Measurements from ENCODE around the gene TMC4.

TMC4 gene

DNA sequence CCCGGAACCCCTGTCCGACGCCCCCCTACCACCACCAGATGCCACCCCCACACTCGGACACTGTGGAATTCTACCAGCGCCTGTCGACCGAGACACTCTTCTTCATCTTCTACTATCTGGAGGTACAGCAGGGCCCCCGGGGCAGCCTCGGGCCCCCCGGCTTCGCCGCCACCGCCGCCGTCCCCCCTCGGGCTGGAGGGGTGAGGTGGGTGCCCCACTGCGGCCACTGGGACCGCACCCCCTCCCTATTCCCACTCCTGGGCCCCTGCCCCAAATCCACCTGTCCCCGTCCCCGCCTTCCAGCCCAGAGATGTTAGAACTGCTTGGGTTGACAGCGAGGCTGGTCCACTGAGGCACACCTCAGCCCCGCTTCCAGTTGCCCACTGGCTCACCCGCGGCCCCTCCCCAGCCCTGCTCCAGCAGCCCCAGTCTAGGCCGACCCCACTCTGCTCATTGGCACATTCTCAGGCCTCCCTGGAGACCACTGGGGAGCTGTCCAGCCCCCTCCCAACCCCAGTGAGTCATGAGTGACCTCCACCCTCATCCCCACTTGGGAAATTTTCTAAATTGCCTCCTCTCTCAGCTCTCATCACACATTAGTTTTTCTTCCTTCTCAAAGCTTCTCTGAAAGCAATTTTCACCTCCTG is 20.0 kb downstream of the TMC4 start:
- no peak for DNase-seq

- DNase-seq: no peak
Observed at GRCh38 chr19:54152267-54152666, 20.7 kb downstream of the TMC4 start.

DNA sequence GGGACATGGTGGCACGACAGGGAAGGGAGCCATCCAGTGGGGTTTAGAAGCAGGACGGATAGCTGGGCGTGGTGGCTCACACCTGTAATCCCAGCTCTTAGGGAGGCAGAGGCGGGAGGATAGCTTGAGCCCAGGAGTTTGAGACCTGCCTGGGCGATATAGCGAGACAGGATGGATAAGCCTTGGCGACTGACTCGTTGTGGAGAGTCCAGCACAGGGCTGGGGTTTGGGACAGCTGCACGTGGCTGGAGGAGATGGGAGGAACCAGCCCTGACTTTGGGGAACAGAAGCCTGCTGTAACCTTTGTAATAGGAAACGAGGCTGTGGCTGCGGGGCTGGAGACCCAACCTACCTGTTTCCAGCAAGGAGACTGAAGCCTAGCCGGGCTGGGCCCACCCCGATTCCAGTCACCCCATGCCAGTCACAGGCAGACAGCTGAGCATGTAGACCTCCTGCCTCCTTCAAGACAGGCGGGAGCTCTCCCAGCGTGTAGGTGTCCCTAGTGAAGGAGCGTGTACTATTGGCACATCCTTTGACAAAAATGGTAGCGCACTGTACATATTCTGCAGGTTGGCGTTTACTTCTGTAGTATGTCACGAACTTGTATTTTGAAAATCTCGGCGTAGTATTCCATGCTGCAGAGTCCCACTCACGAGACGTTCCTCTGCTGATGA is 21.5 kb downstream of the TMC4 start:
- no peak for DNase-seq

DNA sequence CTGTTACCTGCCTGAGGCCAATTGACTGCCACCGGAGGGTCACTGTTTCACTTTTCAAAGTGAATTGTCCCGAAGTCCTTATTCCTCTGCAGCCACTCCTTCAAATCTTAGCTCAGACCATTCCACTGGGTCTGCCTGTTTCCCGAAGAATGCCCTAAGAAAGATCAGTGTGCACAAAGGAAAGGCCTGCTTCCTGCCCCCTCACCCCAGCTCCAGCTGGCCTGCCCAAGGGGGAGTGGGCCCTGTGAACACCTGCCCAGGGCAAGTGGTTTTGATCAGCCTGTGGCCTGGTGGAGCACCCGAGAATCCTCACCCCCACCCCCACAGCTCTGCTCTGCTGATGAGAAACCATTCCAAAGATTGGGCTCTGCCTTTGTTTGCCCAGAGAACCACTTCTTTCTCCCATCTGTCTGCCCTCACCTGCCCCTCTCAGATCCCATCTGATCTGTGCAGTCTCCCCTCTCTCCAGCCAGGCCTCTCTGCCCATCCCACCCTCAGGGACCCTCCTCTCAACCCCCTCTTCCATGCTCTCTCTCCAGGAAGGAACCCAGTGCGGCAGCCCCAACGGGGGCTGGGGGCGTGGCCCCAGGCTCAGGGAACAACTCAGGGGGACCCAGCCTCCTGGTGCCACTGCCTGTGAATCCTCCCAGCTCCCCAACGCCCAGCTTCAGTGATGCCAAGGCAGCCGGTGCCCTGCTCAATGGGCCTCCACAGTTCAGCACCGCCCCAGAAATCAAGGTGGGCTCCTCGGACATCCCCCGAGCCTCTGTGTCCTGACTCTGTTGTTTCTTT is 23.7 kb downstream of the TMC4 start:
- no peak for DNase-seq

- no peak for DNase-seq
Observed at GRCh38 chr19:54148158-54148557, 24.8 kb downstream of the TMC4 start.

DNA sequence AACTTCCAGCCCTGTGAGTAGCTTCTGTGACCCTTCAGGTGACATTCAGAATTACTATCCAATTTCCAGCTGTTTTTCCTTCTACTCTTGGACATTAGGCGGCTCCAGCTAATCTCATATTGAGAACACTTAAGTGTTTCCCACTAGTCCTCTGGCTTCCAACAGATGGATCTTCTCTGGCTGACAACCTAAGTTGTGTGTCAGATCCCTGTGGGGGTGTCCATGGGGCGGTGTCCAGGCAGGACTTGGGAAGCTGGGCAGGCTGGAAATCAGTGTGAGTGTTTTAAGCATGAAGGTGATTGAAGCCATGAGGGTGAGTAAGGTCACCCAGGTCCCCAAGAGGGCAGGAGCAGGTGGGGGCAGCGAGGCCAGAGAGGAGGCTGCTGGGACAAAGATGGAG is 25.3 kb downstream of the TMC4 start:
- DNase-seq: no peak

GRCh38 chr19:54145541-54146158 is 27.3 kb downstream of the TMC4 start:
- no peak for DNase-seq

DNA sequence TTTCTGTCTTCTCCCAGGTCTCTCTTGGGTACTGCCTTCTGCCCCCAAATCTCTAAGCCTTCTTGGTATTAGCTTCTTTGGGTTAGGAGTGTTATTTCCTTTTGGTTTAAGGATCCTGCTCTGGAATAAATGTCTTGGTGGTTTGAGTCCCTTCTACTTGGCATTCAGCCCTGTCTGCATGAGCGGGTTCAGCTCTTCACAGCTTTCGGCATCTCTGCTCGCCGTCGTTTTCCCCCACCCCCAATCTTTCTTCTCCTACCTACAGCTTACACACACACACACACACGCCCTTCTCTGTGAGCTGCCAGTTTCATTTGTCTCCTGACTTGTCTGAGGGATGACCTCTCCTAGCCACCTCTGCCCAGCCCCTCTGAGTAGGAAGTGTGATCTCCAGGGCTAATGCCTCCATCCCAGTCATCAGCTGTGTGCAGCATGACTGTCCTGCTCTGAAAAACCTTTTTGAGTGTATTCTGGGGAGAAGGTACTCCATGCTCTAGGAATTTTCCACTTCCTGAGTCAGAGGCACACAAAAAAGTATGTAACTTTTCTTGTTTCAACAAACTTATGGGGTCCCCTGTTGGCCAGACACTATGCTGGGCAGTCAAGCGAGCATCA is 30.7 kb downstream of the TMC4 start:
- no peak for DNase-seq

DNA sequence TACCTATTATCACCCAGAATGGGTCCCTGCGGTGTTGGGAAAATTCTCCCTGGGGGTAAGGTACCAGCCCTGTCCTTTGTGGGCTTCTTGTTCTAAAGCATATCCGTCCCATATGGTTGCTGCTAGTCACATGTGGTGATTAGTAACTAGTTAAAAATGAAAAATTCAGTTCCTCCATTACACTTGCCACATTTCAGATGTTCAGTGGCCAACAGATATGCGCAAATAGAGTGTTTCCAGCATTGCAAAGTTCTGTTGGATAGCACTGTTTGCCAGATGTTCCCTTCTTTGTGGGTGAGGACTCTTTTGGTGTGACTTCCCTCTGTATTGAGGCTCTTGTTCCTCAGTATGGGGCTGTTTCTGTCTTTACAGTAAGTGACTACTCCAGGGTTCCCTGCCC is 31.6 kb downstream of the TMC4 start:
- DNase-seq: no peak

DNA sequence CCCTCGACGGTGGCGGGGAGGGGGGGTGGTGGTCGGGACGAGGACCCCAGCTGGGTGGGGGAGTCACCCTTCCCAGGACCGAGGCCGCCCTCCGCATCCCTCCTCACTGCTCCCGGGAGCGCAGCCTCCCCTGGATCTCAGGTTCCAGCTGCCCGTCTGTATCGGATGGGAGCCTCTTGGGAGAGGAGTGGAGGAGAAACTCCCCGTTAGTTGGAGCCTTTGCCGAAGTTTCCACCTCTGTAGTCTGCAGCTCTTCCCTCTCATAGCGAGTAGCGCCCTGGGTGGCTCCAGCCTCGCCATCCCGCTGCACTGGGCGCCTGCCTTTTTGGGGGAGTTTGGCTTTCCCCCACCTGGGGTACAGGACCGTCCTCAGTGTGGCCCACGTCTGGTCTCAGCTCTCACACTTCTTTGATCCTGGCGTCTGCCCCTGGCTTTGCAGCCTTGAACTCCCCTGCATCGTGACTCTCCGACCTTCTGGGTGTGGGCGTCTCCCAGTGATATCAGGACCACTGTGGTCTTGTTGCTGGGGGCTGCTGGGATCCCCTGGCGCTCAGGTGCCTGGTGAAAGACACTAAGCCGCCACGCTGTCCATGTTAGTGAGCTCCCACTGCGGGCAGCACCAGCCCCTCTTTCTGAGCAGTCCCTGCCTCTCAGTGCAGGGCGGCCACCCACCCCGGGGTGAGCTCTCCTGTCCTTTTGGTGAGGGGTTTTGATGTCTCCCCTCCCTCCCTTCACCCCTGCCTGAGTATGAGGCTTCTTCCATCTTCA is 34.3 kb downstream of the TMC4 start:
- no peak for DNase-seq

GRCh38 chr19:54137699-54138488 is 35.1 kb downstream of the TMC4 start, which contains the start of gene CNOT3:
Gene CNOT3 (plus strand): TSS chr19:54137762. CDS start chr19:54142979, 5,217 bp downstream.
- DNase-seq: no peak

GRCh38 chr19:54136864-54137698 is 35.9 kb downstream of the TMC4 start:
- DNase-seq: peak; percentile 100

DNA sequence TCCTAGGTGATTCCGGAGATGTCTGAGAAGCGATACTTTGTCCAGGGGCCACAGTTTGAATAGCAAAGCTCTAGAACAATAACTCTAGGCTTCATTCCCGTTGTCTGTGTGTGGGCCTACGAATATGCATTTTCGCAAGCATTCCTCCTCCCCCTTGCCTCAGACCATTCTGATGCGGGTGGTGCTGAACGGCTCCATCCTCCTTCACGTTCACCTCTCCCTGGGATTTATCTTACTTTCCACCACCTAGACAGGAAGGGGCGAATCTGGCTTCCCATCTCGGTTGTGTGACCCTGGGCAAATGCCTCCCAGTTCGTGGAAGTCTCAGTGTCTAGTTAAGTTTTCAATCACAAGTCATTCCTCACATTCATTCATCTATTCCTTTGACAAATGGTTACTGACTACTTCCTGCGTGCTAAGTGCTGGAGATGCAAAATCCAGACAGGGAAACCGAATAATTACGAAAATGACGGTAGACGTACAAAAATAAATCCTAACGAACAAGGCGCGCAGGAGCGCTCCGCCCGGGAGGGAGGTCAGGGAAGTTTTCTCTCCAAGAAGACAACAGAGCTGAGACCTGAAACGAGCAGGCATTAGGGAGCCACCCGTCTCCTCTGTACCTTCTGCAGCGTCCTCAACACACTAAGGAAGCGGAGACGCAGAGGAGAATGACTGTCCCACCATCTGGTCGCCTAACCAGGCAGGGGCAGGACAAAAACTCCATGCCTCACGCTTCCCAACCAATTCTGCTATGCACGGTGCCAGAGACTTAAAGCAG is 36.7 kb downstream of the TMC4 start:
- no peak for DNase-seq

DNA sequence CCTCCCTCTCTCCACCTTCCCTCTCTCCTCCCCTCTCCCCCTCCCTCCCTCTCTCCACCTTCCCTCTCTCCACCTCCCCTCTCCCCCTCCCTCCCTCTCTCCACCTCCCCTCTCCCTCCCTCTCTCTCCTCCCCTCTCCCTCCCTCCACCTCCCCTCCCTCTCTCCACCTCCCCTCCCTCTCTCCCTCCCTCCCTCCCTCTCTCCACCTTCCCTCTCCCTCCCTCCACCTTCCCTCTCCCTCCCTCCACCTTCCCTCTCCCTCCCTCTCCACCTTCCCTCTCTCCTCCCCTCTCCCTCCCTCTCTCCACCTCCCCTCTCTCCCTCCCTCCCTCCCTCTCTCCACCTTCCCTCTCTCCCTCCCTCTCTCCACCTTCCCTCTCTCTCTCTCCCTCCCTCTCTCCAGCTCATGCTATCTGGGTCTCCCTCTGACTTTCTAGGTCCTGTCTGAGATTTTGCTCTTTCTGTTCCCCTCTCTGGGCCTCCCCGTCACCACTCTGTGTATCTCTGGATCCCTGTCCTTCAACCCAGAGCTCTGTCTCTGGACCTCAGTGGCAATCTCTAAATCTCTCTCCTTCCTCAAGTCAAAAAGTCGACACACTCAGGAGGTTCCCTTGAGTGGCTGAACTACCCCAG is 38.9 kb downstream of the TMC4 start:
- no peak for DNase-seq

DNA sequence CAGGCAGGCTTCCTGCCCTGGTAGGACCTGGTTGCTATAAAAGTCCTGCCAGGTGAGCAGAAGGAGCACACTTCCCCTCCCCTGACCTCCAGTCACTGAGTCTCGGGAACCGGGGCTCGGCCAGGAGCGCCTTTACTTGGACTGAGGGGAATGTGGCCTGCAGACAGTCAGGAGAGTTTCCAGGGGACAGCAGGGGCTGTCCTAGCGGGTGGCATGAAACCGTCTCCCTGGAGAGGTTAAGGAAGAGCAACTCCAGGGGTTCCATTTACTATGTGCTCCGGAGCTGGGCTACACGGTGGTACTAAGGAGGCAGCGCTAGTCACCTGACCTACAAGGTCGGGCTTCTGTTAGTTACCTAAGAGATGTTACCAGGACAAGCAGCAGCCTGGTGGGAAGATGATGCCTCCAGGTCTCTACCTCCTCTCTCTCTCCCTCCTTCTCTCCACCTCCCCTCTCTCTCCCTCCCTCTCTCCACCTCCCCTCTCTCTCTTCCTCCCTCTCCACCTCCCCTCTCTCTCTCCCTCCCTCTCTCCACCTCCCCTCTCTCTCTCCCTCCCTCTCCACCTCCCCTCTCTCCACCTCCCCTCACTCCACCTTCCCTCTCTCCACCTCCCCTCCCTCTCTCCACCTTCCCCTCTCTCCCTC is 39.5 kb downstream of the TMC4 start:
- no peak for DNase-seq

GRCh38 chr19:54129617-54129996 is 43.4 kb downstream of the TMC4 start:
- no peak for DNase-seq

DNA sequence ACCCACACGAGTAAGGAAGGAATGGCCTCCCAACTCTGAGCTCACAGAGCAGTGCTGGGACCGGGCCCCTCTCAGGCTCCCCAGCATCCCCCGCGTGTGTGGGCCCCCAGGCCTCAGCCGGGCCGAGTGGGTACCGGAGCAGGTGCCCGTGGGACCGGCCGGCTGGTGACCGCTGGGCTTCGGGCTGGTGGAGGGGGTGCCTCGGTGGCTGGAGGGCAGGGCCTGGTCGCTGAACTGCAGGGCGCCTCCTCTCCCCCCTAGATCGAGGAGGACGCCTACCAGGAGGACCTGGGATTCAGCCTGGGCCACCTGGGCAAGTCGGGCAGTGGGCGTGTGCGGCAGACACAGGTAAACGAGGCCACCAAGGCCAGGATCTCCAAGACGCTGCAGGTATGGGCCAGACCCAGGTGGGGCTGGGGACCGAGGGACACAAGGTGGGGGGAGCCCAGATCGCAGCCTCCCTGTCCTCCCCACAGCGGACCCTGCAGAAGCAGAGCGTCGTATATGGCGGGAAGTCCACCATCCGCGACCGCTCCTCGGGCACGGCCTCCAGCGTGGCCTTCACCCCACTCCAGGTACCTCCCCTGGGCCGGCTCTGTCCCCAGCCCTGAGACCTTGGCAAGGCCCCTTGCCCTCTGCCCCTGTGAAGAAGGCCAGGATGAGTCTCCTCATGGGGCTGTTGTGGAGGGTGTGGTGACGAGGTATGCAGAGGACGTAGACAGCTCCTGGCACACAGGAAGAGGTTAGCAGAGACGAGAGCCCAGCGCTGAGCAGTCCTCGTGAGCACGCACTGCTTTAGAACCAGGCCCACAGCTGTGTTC is 44.0 kb downstream of the TMC4 start:
- no peak for DNase-seq

GRCh38 chr19:54128441-54128725 is 44.6 kb downstream of the TMC4 start:
- no peak for DNase-seq
